HG03095 (cell line): ENCODE data around the gene FBXO5.
"Not testable (repeated sequence)": the region's sequence is repeated elsewhere in the genome, so short reads cannot be mapped to it uniquely, and the experiment has no call there.

Experiments used
- ATAC-seq: cut with Tn5 transposase; IDR thresholded peaks from one replicate; pipeline ENCODE4 v1.9.1; 2021; ENCODE audit warnings: moderate library complexity; ENCODE audit not compliant: unreplicated experiment

FBXO5 gene

GRCh38 chr6:152982904-152983636 lies at the start of gene FBXO5:
TSS of gene FBXO5 (minus strand) at chr6:152983041. CDS start at chr6:152982959, 82 bp downstream.
- ATAC-seq: peak; percentile 80

GRCh38 chr6:153032255-153032882 lies 49.5 kb upstream of the FBXO5 start:
- no peak for ATAC-seq

- no peak for ATAC-seq
Observed at GRCh38 chr6:153031335-153031955, 48.6 kb upstream of the FBXO5 start.

- no peak for ATAC-seq
Observed at GRCh38 chr6:153028963-153029362, 46.1 kb upstream of the FBXO5 start.

GRCh38 chr6:153028286-153028685 lies 45.4 kb upstream of the FBXO5 start:
- no peak for ATAC-seq

GRCh38 chr6:153027480-153027879 lies 44.6 kb upstream of the FBXO5 start:
- ATAC-seq: no peak

- ATAC-seq: no peak
Observed at GRCh38 chr6:153024709-153025017, 41.8 kb upstream of the FBXO5 start.

- ATAC-seq: peak; percentile 99
Observed at GRCh38 chr6:153023977-153024708, 41.3 kb upstream of the FBXO5 start.

GRCh38 chr6:153018355-153018754 lies 35.5 kb upstream of the FBXO5 start:
- no peak for ATAC-seq

GRCh38 chr6:153016846-153017245 lies 34.0 kb upstream of the FBXO5 start:
- ATAC-seq: no peak

- ATAC-seq: no peak
Observed at GRCh38 chr6:153015094-153015640, 32.3 kb upstream of the FBXO5 start.

- no peak for ATAC-seq
Observed at GRCh38 chr6:153013438-153013837, 30.6 kb upstream of the FBXO5 start.

- no peak for ATAC-seq
Observed at GRCh38 chr6:153012856-153013255, 30.0 kb upstream of the FBXO5 start.

- peak; percentile 1 for ATAC-seq
Observed at GRCh38 chr6:153003366-153003690, 20.5 kb upstream of the FBXO5 start.

- peak; percentile 94 for ATAC-seq
Observed at GRCh38 chr6:153002613-153003365, 19.9 kb upstream of the FBXO5 start, which contains the start of gene MTRF1L. TSS of gene MTRF1L (minus strand) at chr6:153002709. CDS start at chr6:153002685, 24 bp downstream.

- peak; percentile 23 for ATAC-seq
Observed at GRCh38 chr6:153001767-153002612, 19.1 kb upstream of the FBXO5 start.

- ATAC-seq: not testable (repeated sequence)
Observed at GRCh38 chr6:153000790-153001189, 17.9 kb upstream of the FBXO5 start.

- ATAC-seq: no peak
Observed at GRCh38 chr6:153000243-153000642, 17.4 kb upstream of the FBXO5 start.

GRCh38 chr6:152999538-152999937 lies 16.7 kb upstream of the FBXO5 start:
- ATAC-seq: not testable (repeated sequence)

GRCh38 chr6:152993847-152994246 lies 11.0 kb upstream of the FBXO5 start:
- no peak for ATAC-seq
